ENCODE results near the gene GNAI3. TPM values are rescaled to one million over a fixed set of nuclear protein-coding genes. Genes with fewer than 3 reads are reported as not detected.

Gene GNAI3
- total RNA-seq, 2 donors from 2014 or later = 3.6 to 4.9 TPM

DNA sequence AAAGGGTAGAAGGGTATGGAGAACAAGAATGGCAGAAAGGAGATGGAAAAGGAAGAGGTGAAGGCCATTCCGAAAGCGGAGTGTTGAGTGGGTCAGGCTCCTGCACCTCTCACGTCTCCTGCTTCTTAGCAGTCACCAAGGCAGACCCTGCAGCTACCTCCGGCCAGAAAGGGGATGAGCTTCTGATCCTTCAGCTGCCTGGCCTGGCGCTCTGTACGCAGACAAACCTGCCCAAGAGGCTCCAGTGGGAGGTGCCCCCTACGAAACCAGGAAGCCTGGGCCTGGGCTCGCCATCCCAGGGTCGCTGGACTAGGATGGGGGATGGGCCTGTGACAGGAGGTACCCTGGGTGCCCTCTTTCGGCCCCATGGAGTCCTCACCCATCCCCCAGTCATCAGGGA is 5.8 kb upstream of the GNAI3 start:
- ATAC-seq = no peak
- WGBS, 2 donors = 84 to 91% methylated on average over 8 to 10 of the region's 10 CpGs
- Histone ChIP-seq H3K27ac (no peak overlapping the region), H3K9me3 (no peaks in the 10 kb centered on the region), H3K36me3 (replicated peaks in 1 of 2; ENCODE audit: insufficient read depth in 1 of 2, low read depth in 2 of 2) (no peaks in the 10 kb centered on the region), H3K27me3 (no peaks in the 10 kb centered on the region), H3K4me3 (no peak overlapping the region), H3K4me1 (peaks cover 11% of the 10 kb centered on the region)
- DNase-seq = no peak
- intact Hi-C loops (cut with DNase I) = loop anchor here (5.0 to 10.0 kb wide), 2 partner anchors 85 to 232 kb away; no protein-coding TSS in a partner anchor
- TF ChIP-seq, protein P1, sequence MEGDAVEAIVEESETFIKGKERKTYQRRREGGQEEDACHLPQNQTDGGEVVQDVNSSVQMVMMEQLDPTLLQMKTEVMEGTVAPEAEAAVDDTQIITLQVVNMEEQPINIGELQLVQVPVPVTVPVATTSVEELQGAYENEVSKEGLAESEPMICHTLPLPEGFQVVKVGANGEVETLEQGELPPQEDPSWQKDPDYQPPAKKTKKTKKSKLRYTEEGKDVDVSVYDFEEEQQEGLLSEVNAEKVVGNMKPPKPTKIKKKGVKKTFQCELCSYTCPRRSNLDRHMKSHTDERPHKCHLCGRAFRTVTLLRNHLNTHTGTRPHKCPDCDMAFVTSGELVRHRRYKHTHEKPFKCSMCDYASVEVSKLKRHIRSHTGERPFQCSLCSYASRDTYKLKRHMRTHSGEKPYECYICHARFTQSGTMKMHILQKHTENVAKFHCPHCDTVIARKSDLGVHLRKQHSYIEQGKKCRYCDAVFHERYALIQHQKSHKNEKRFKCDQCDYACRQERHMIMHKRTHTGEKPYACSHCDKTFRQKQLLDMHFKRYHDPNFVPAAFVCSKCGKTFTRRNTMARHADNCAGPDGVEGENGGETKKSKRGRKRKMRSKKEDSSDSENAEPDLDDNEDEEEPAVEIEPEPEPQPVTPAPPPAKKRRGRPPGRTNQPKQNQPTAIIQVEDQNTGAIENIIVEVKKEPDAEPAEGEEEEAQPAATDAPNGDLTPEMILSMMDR (IDR thresholded peaks at IDR 0.05) = no peak
- no peak for TF ChIP-seq POLR2A (IDR thresholded peaks at IDR 0.05)

DNA sequence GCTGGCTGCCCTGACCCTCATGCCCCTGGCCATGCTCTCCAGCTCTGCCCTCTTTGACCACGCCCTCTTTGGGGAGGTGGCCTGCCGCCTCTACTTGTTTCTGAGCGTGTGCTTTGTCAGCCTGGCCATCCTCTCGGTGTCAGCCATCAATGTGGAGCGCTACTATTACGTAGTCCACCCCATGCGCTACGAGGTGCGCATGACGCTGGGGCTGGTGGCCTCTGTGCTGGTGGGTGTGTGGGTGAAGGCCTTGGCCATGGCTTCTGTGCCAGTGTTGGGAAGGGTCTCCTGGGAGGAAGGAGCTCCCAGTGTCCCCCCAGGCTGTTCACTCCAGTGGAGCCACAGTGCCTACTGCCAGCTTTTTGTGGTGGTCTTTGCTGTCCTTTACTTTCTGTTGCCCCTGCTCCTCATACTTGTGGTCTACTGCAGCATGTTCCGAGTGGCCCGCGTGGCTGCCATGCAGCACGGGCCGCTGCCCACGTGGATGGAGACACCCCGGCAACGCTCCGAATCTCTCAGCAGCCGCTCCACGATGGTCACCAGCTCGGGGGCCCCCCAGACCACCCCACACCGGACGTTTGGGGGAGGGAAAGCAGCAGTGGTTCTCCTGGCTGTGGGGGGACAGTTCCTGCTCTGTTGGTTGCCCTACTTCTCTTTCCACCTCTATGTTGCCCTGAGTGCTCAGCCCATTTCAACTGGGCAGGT is 5.0 kb upstream of the GNAI3 start:
- DNase-seq (no peak), ATAC-seq (no peak)
- no peak overlapping the region for H3K27ac ChIP-seq
- intact Hi-C loops (cut with DNase I) = loop anchor here (5.0 to 10.0 kb wide), 2 partner anchors 84 to 231 kb away; no protein-coding TSS in a partner anchor
- no peaks in the 10 kb centered on the region for H3K9me3 ChIP-seq
- no peak for TF ChIP-seq POLR2A (IDR thresholded peaks at IDR 0.05)
- TF ChIP-seq, protein P1 (IDR thresholded peaks at IDR 0.05) = no peak
- no peaks in the 10 kb centered on the region for H3K36me3 ChIP-seq (replicated peaks in 1 of 2; ENCODE audit: insufficient read depth in 1 of 2, low read depth in 2 of 2)
- H3K4me3 ChIP-seq = no peak overlapping the region
- H3K4me1 ChIP-seq = peaks cover 11% of the 10 kb centered on the region
- 81 to 89% methylated on average over 22 of the region's 24 CpGs for WGBS, 2 donors
- no peaks in the 10 kb centered on the region for H3K27me3 ChIP-seq

DNA sequence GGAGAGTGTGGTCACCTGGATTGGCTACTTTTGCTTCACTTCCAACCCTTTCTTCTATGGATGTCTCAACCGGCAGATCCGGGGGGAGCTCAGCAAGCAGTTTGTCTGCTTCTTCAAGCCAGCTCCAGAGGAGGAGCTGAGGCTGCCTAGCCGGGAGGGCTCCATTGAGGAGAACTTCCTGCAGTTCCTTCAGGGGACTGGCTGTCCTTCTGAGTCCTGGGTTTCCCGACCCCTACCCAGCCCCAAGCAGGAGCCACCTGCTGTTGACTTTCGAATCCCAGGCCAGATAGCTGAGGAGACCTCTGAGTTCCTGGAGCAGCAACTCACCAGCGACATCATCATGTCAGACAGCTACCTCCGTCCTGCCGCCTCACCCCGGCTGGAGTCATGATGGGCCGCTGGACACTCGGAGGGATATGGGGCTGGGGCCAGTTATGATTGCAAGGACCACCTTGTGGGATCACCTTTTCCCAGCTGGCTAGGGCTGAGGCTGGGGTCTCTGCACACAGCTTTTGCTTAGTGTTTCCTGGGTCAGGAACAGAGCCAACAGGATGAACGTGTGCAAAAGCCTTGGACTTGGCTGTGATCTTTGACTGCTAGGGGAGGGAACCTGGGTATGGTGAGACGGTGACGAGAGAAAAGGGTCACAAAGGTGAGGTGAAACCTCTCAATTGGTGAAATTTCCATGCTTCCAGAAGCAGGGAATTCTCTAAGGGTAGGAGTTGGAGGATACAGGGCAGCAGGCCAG is 4.3 kb upstream of the GNAI3 start:
- Histone ChIP-seq H3K36me3 (replicated peaks in 1 of 2; ENCODE audit: insufficient read depth in 1 of 2, low read depth in 2 of 2) (no peaks in the 10 kb centered on the region), H3K27me3 (no peaks in the 10 kb centered on the region), H3K27ac (no peak overlapping the region), H3K9me3 (no peaks in the 10 kb centered on the region), H3K4me1 (peaks cover 11% of the 10 kb centered on the region), H3K4me3 (no peak overlapping the region)
- DNase-seq (no peak), ATAC-seq (no peak)
- intact Hi-C loops (cut with DNase I) = loop anchor here (5.0 to 10.0 kb wide), 2 partner anchors 83 to 231 kb away; no protein-coding TSS in a partner anchor
- TF ChIP-seq, protein P1 (IDR thresholded peaks at IDR 0.05) = no peak
- no peak for TF ChIP-seq POLR2A (IDR thresholded peaks at IDR 0.05)
- WGBS, 2 donors = 68 to 69% methylated on average over 6 to 12 of the region's 14 CpGs

DNA sequence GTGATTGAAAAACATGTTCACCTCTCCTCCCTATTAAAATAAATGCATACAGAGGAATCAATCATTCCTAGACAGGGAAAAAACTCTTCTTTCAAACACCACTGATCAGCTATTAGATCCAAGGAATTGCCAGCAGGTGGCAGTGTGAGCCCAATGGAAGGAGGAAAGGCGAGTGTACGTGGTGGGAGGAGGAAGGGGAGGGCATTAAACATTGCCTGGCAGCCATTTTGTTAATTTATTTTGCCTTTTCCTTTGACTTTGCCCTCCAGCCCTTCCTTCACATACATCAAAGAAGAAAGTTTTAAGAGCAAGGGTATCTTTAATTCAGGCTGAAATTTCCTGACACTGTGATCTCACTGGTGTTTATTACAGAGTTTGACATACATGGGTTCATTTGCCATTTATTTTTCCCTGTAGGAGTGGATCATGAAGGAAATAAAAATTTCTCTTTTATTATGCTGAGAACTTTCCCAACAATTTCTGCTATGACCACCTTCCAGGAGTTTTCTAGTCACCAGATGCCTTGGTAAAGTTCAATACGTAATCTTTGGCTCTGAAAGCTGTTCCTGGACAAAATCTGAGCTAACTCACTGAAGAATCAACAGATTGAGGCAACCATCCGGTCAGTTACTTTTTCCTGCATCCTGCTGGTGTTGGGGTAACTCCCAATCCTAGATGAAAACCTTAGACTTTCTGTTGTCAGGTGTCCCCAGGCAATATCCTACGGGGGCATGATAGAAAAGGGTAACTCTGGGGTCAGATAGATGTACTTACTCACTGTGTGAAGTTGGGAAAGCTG is 1.9 kb upstream of the GNAI3 start:
- intact Hi-C loops (cut with DNase I) = loop anchor here (10.0 kb wide), 1 partner anchor 228 kb away; no protein-coding TSS in a partner anchor
- Histone ChIP-seq H3K9me3 (no peaks in the 10 kb centered on the region), H3K36me3 (replicated peaks in 1 of 2; ENCODE audit: insufficient read depth in 1 of 2, low read depth in 2 of 2) (no peaks in the 10 kb centered on the region), H3K27me3 (no peaks in the 10 kb centered on the region), H3K4me3 (no peak overlapping the region), H3K27ac (peak overlapping the region; percentile 72 to 98 (median 96)), H3K4me1 (peaks cover 32% of the 10 kb centered on the region)
- TF ChIP-seq, protein P1 (IDR thresholded peaks at IDR 0.05) = peak; percentile 59 to 98 (median 96)
- no peak for TF ChIP-seq POLR2A (IDR thresholded peaks at IDR 0.05)
- DNase-seq = peak; percentile 92 to 94 (median 94)
- peak; percentile 79 for ATAC-seq
- 9 to 10% methylated on average over 5 of the region's 5 CpGs for WGBS, 2 donors

All from body of pancreas (tissue), 4 donors.